WTC11 (cell line): Measurements from ENCODE around the gene HIVEP2. TPM values are rescaled to one million over a fixed set of nuclear protein-coding genes. Genes with fewer than 3 reads are reported as not detected.

ENCODE experiments used
- ATAC-seq: fragments of 200-7000 bp; cut with Tn5 transposase; 2 replicates; pipeline ENCODE4 v1.10.0; 2021; ENCODE audit warnings: mild to moderate bottlenecking, moderate library complexity
- CTCF ChIA-PET: fragments of 300-600 bp; sonication (Branson Sonifier 250); formaldehyde crosslinking; loops from one replicate; lab custom pipeline; 2021; ENCODE audit warnings: antibody characterized with exemption; lab: Charles Lee
- POLR2A ChIA-PET: fragments of 350-600 bp; sonication (Branson Sonifier 250); formaldehyde crosslinking; loops from one replicate; lab custom pipeline; 2021; ENCODE audit warnings: antibody characterized with exemption; lab: Charles Lee
- DNase-seq: peaks from one replicate; pipeline ENCODE4 v3.0.0; 2021; ENCODE audit warnings: low spot score
- H3K27ac Mint-ChIP-seq: 2 replicates; pipeline ENCODE4 v1.8.0; 2021; ENCODE audit warnings: mixed read lengths
- H3K27me3 Mint-ChIP-seq: 2 replicates; pipeline ENCODE4 v1.8.0; 2021; ENCODE audit warnings: low read depth, mild to moderate bottlenecking, moderate library complexity, mixed read lengths
- H3K36me3 Mint-ChIP-seq: 2 replicates; pipeline ENCODE4 v1.8.0; 2021; ENCODE audit warnings: mixed read lengths
- H3K4me1 Mint-ChIP-seq: 2 replicates; pipeline ENCODE4 v1.8.0; 2022; ENCODE audit warnings: mixed read lengths
- H3K4me3 Mint-ChIP-seq: 2 replicates; pipeline ENCODE4 v1.8.0; 2021; ENCODE audit warnings: mild to moderate bottlenecking, moderate library complexity, mixed read lengths
- H3K9me3 Mint-ChIP-seq: 2 replicates; pipeline ENCODE4 v1.8.0; 2021; ENCODE audit warnings: mixed read lengths
- FOXP4 ChIP-seq: sonication (generic); formaldehyde crosslinking; IDR thresholded peaks from 2 replicates; pipeline ENCODE4 v1.8.0; 2022; ENCODE audit warnings: mild to moderate bottlenecking, missing genetic modification reagents
- GABPB1 ChIP-seq: sonication (generic); formaldehyde crosslinking; IDR thresholded peaks from 2 replicates; pipeline ENCODE4 v1.8.1; 2023; ENCODE audit warnings: mild to moderate bottlenecking, missing genetic modification reagents
- GTF2I ChIP-seq: fragments of 250-450 bp; sonication (Bioruptor Pico); conservative IDR thresholded peaks from 2 replicates; pipeline ENCODE4 v1.4.0; 2021; ENCODE audit warnings: mild to moderate bottlenecking
- HMGXB4 ChIP-seq: sonication (generic); formaldehyde crosslinking; IDR thresholded peaks from 2 replicates; pipeline ENCODE4 v1.8.1; 2023; ENCODE audit warnings: mild to moderate bottlenecking, moderate library complexity, missing genetic modification reagents
- JUN ChIP-seq: sonication (generic); formaldehyde crosslinking; IDR thresholded peaks from 2 replicates; pipeline ENCODE4 v1.8.0; 2023; ENCODE audit warnings: mild to moderate bottlenecking, missing genetic modification reagents
- NFATC4 ChIP-seq: fragments of 250-450 bp; sonication (Bioruptor Pico); IDR thresholded peaks from 2 replicates; pipeline ENCODE4 v1.9.0; 2021; ENCODE audit warnings: mild to moderate bottlenecking
- NR3C1 ChIP-seq: sonication (generic); formaldehyde crosslinking; conservative IDR thresholded peaks from 2 replicates; pipeline ENCODE4 v1.8.1; 2023; ENCODE audit warnings: low read depth, mild to moderate bottlenecking, missing genetic modification reagents
- PRRX2 ChIP-seq: fragments of 250-450 bp; sonication (Bioruptor Pico); IDR thresholded peaks from 2 replicates; pipeline ENCODE4 v1.8.0; 2021; ENCODE audit warnings: mild to moderate bottlenecking
- SMAD3 ChIP-seq: sonication (generic); formaldehyde crosslinking; IDR thresholded peaks from 2 replicates; pipeline ENCODE4 v1.8.0; 2022; ENCODE audit warnings: missing genetic modification reagents, mild to moderate bottlenecking, borderline replicate concordance
- ZBTB43 ChIP-seq: sonication (generic); formaldehyde crosslinking; IDR thresholded peaks from 2 replicates; pipeline ENCODE4 v1.8.1; 2023; ENCODE audit warnings: mild to moderate bottlenecking, missing genetic modification reagents
- ZNF138 ChIP-seq: sonication (generic); formaldehyde crosslinking; conservative IDR thresholded peaks from 2 replicates; pipeline ENCODE4 v1.8.1; 2022; ENCODE audit warnings: mild to moderate bottlenecking, moderate library complexity, missing genetic modification reagents
- ZNF219 ChIP-seq: sonication (generic); formaldehyde crosslinking; IDR thresholded peaks from 2 replicates; pipeline ENCODE4 v1.8.0; 2023; ENCODE audit warnings: missing genetic modification reagents, mild to moderate bottlenecking, borderline replicate concordance
- ZNF232 ChIP-seq: sonication (generic); formaldehyde crosslinking; IDR thresholded peaks from 2 replicates; pipeline ENCODE4 v1.8.0; 2022; ENCODE audit warnings: mild to moderate bottlenecking, missing genetic modification reagents
- total RNA-seq: library from RNA; stranded (reverse); gene quantifications from 3 replicates; pipeline ENCODE4 v1.2.3, GENCODE V29; 2021
- TF ChIP-seq, protein P1 (sequence below): sonication (generic); formaldehyde crosslinking; IDR thresholded peaks from 2 replicates; pipeline ENCODE4 v1.8.1; 2022; ENCODE audit warnings: mild to moderate bottlenecking, moderate library complexity, missing genetic modification reagents
- TF ChIP-seq, protein P2 (sequence below): fragments of 250-450 bp; sonication (Bioruptor Pico); conservative IDR thresholded peaks from 2 replicates; pipeline ENCODE4 v1.9.0; 2021; ENCODE audit warnings: mild to moderate bottlenecking
- TF ChIP-seq, protein P3 (sequence below): sonication (generic); formaldehyde crosslinking; conservative IDR thresholded peaks from 2 replicates; pipeline ENCODE4 v1.8.1; 2022; ENCODE audit warnings: mild to moderate bottlenecking, missing genetic modification reagents
- TF ChIP-seq, protein P4 (sequence below): sonication (generic); formaldehyde crosslinking; conservative IDR thresholded peaks from 2 replicates; pipeline ENCODE4 v1.8.1; 2023; ENCODE audit warnings: mild to moderate bottlenecking, low read depth, missing genetic modification reagents, moderate library complexity

Gene HIVEP2
- total RNA-seq, 1 experiment from 2014 or later: 11.5 TPM

GRCh38 chr6:142908235-142908634, 36.7 kb downstream of the HIVEP2 start:
- peaks cover 10% of the 10 kb centered on the region for H3K36me3 Mint-ChIP-seq
- TF ChIP-seq JUN (CRISPR knock-in tag) (no peak), NR3C1 (no peak), GTF2I (no peak), PRRX2 (CRISPR knock-in tag) (no peak), ZBTB43 (CRISPR knock-in tag) (no peak), HMGXB4 (CRISPR knock-in tag) (no peak), NFATC4 (CRISPR knock-in tag) (no peak), GABPB1 (CRISPR knock-in tag) (no peak), ZNF138 (CRISPR knock-in tag) (no peak), FOXP4 (CRISPR knock-in tag) (no peak), ZNF219 (no peak), SMAD3 (CRISPR knock-in tag) (no peak), ZNF232 (no peak)
- TF ChIP-seq, protein P1, sequence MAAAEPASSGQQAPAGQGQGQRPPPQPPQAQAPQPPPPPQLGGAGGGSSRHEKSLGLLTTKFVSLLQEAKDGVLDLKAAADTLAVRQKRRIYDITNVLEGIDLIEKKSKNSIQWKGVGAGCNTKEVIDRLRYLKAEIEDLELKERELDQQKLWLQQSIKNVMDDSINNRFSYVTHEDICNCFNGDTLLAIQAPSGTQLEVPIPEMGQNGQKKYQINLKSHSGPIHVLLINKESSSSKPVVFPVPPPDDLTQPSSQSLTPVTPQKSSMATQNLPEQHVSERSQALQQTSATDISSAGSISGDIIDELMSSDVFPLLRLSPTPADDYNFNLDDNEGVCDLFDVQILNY (CRISPR knock-in tag): no peak
- TF ChIP-seq, protein P2, sequence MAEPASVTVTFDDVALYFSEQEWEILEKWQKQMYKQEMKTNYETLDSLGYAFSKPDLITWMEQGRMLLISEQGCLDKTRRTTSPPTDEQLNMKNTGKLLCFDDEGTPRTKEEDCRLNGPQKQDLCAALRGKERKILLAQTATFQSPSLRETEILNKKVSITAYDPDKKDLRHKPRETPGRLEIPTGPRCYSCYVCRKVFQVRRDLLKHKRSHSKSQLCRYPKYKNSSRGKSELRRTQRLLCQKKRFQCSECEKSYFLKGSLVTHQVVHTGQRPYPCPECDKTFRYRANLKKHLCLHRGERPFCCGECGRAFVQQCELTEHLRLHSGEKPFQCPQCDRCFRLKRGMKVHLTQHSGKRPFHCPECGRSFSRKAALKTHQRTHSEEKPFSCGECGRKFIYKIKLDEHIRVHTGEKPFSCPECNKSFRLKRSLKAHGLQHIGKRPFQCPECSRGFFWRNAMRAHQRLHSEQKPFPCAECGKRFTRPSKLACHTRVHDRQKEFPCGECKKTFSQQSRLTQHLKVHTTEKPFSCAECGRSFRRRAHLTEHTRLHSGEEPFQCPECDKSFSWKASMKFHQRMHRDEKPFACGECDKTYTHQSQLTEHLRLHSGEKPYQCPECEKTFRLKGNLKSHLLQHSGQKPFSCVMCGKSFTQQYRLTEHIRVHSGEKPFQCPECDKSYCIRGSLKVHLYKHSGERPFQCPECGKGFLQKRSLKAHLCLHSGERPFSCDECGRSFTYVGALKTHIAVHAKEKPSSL (CRISPR knock-in tag): no peak
- TF ChIP-seq, protein P3, sequence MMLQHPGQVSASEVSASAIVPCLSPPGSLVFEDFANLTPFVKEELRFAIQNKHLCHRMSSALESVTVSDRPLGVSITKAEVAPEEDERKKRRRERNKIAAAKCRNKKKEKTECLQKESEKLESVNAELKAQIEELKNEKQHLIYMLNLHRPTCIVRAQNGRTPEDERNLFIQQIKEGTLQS: no peak
- TF ChIP-seq, protein P4, sequence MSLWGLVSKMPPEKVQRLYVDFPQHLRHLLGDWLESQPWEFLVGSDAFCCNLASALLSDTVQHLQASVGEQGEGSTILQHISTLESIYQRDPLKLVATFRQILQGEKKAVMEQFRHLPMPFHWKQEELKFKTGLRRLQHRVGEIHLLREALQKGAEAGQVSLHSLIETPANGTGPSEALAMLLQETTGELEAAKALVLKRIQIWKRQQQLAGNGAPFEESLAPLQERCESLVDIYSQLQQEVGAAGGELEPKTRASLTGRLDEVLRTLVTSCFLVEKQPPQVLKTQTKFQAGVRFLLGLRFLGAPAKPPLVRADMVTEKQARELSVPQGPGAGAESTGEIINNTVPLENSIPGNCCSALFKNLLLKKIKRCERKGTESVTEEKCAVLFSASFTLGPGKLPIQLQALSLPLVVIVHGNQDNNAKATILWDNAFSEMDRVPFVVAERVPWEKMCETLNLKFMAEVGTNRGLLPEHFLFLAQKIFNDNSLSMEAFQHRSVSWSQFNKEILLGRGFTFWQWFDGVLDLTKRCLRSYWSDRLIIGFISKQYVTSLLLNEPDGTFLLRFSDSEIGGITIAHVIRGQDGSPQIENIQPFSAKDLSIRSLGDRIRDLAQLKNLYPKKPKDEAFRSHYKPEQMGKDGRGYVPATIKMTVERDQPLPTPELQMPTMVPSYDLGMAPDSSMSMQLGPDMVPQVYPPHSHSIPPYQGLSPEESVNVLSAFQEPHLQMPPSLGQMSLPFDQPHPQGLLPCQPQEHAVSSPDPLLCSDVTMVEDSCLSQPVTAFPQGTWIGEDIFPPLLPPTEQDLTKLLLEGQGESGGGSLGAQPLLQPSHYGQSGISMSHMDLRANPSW: no peak
- H3K27me3 Mint-ChIP-seq: peaks cover 3% of the 10 kb centered on the region; the same call in 1 of the 2 replicates
- H3K27ac Mint-ChIP-seq: no peak overlapping the region
- POLR2A ChIA-PET: no interaction called here
- ATAC-seq (no peak), DNase-seq (no peak)
- peaks cover 11% of the 10 kb centered on the region for H3K9me3 Mint-ChIP-seq
- H3K4me1 Mint-ChIP-seq: peaks cover 49% of the 10 kb centered on the region
- no peak overlapping the region for H3K4me3 Mint-ChIP-seq
- CTCF ChIA-PET: no interaction called here
